ENCODE results near the gene CFAP210. TPM values are rescaled to one million over a fixed set of nuclear protein-coding genes. Genes with fewer than 3 reads are reported as not detected.

The CFAP210 gene
- total RNA-seq, 1 experiment from 2014 or later = 0.94 TPM

- Histone ChIP-seq H2BK5ac (ENCODE audit: insufficient read length, low read length) (no peak overlapping the region), H2BK20ac (ENCODE audit: low read depth, low read length, poor library complexity, severe bottlenecking) (no peak overlapping the region), H2BK12ac (ENCODE audit: insufficient read length, low read depth, low read length) (no peak overlapping the region), H2AFZ (ENCODE audit: low read length) (no peak overlapping the region), H3T11ph (ENCODE audit: low read length) (no peak overlapping the region), H4K5ac (ENCODE audit: insufficient read length, low read depth, low read length) (no peak overlapping the region), H2BK120ac (ENCODE audit: low read depth, low read length, poor library complexity, severe bottlenecking) (no peak overlapping the region), H3K18ac (ENCODE audit: insufficient read length, low read depth, low read length) (no peak overlapping the region), H3K23ac (ENCODE audit: insufficient read length, low read depth, low read length) (no peak overlapping the region), H3K4me1 (ENCODE audit: insufficient read depth, low read length) (no peaks in the 10 kb centered on the region), H3K9ac (ENCODE audit: extremely low read depth, insufficient read length, low read length) (no peak overlapping the region), H3K9me3 (ENCODE audit: control insufficient read depth, low read depth, low read length) (no peaks in the 10 kb centered on the region), H3K14ac (ENCODE audit: insufficient read depth, low read length) (no peak overlapping the region), H3K56ac (ENCODE audit: insufficient read length, low read depth, low read length) (no peak overlapping the region), H3K79me1 (ENCODE audit: insufficient read depth, low read depth, low read length, poor library complexity, severe bottlenecking) (no peaks in the 10 kb centered on the region), H4K91ac (ENCODE audit: insufficient read length, low read depth, low read length) (no peak overlapping the region), H4K8ac (replicated peaks; ENCODE audit: insufficient read length, low read depth, low read length) (no peak overlapping the region), H2BK15ac (ENCODE audit: low read depth, low read length) (no peak overlapping the region), H3K27ac (ENCODE audit: insufficient read length, low read depth, low read length) (no peak overlapping the region), H4K20me1 (ENCODE audit: control insufficient read depth, insufficient read depth, insufficient read length) (no peaks in the 10 kb centered on the region), H3K4me2 (ENCODE audit: insufficient read depth, insufficient read length, low read length) (no peak overlapping the region), H3K79me2 (ENCODE audit: insufficient read depth, low read length) (no peaks in the 10 kb centered on the region), H2AK5ac (ENCODE audit: insufficient read length, low read length) (no peak overlapping the region), H3K27me3 (ENCODE audit: insufficient read depth, low read length) (no peaks in the 10 kb centered on the region), H3K4ac (ENCODE audit: low read depth, low read length) (no peak overlapping the region), H3K23me2 (ENCODE audit: insufficient read length, low read depth, low read length, poor library complexity, severe bottlenecking) (no peaks in the 10 kb centered on the region)
- WGBS (ENCODE audit: extremely low coverage, insufficient read length, low lambda C conversion rate) = no CpG with 5 or more reads among the region's 1 CpG
- H3K9me3 Mint-ChIP-seq = peaks cover 8% of the 10 kb centered on the region in 2 experiments
- H3K4me1 Mint-ChIP-seq = no peaks in the 10 kb centered on the region
- DNase-seq = no peak
- no peaks in the 10 kb centered on the region for H3K27me3 Mint-ChIP-seq (ENCODE audit: low read depth)
- no peak for TF ChIP-seq CTCF (conservative IDR thresholded peaks at IDR 0.05)
- no peak overlapping the region for H3K4me3 Mint-ChIP-seq
- peaks cover 9 to 17% (median 14%) of the 10 kb centered on the region in 3 experiments; a peak in 6 of 7 replicates for H3K36me3 Mint-ChIP-seq (ENCODE audit: insufficient read depth in 1 of 3, low read depth in 3 of 3)
- no peak overlapping the region for H3K27ac Mint-ChIP-seq
These were observed 15.1 kb upstream of the CFAP210 start for GRCh38 chr2:169709331-169709730.

All from H9 (cell line).